GM19023 (cell line): ENCODE measurements around the gene RPS24.
"Not testable (repeated sequence)": the region's sequence is repeated elsewhere in the genome, so short reads cannot be mapped to it uniquely, and the experiment has no call there.

Experiments
- ATAC-seq: cut with Tn5 transposase; IDR thresholded peaks from one replicate; pipeline ENCODE4 v1.9.1; 2021; ENCODE audit warnings: mild to moderate bottlenecking, moderate library complexity; ENCODE audit not compliant: unreplicated experiment

RPS24 gene

GRCh38 chr10:78047314-78047891, 13.7 kb downstream of the RPS24 start:
- ATAC-seq = peak; percentile 43

DNA sequence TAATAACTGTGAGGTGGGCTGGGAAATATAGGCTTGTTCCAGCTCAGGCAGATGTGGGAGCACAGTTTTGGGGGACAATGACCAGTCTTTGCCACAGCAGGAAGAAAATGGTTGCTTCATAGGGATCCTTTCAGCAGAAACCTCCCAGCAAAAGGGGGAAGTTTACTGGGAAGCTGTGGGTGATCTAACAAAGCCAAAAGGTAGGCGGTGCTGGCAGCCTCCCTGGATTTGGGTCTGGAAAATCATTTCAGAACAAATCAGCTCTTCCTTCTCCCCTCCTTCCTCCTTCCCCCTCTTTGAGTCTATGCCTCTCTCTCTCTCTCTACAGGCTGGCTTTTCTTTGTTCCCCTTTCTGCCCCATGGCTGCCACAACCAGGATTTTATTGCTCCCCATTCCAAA, 16.2 kb downstream of the RPS24 start:
- no peak for ATAC-seq

- no peak for ATAC-seq
Measured at GRCh38 chr10:78053211-78053868, 19.7 kb downstream of the RPS24 start.

DNA sequence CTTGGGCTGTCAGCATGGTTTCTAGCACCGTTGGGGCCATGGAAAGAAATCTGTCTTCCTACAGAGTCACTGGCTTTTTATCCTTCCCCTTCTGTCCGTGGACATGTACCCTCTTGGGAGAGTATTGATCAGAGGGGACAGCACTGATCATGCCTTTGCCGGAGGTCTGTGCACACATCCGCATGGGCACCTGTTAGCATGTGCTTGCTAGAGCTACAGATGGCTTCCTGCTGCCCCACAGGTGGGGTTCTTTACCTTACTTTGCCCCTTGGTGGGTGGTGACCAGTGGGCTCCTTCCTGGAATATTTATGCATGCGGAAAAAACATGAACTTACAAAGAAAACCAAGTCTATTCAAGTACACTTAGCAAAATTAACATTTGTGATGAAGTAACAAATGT, 24.9 kb downstream of the RPS24 start:
- no peak for ATAC-seq

- ATAC-seq = no peak
Measured at GRCh38 chr10:78059906-78060702, 26.4 kb downstream of the RPS24 start.

- no peak for ATAC-seq
Measured at GRCh38 chr10:78062296-78062695, 28.6 kb downstream of the RPS24 start.

DNA sequence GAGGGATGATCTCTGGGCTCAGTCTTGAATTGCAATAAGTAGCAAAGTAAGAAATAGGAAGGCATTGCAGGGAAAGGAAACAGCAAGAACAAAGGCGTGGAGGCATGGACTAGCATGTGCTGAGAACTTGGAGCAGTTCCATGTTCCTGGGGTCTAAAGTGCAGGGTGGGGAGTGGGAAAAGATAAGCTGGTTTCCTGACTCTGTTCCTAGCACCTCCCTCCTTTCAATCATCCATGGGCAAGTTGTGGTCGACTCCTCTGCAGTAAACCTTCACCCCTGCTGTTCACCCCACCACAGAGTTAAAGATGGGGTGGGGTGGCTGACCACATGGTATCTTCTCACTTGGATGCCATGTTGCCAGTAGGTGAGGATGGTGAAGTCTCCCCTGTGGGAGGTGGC, 29.6 kb downstream of the RPS24 start:
- no peak for ATAC-seq

- ATAC-seq = not testable (repeated sequence)
Measured at GRCh38 chr10:78064919-78065318, 31.3 kb downstream of the RPS24 start.

DNA sequence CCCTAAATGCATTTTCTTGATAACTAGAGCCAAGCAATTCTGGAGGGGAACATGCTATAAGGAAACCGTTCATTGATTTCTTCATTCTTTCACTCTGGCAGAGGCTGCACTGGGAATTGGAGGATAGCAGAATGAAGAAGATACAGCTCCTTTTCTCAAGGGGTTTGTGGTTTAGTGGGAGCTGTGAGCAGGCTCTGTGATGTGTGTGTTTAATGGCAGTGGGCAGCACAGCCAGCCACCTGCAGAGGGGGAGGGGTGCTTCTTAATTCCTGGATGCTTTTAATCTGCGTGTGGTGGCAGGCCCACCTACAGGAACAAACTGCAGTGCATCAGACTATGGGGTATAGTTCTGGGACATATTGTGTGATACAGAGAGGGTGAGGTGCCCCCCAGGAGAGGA, 31.9 kb downstream of the RPS24 start:
- ATAC-seq = no peak

DNA sequence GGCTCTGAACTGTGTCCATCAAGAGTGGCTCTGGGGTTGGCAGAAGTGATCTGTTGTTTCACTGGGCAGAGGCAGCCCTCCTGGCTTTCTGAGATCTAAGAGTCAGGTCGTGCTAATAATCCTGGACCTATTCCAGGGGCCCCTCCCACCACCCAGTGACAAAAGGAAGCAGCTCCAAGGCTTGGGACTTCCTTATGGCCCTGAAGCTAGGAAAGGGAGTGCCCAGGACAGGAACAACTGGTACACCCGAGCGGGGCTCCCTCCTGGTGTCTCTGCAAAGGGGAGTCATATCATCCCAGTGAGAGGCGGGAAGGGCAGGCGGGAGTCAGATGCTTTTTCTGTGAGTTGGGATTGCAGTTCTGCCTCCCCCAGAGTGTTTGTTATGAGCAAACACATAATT, 32.3 kb downstream of the RPS24 start:
- no peak for ATAC-seq

- no peak for ATAC-seq
Measured at GRCh38 chr10:78066728-78067430, 33.2 kb downstream of the RPS24 start.

GRCh38 chr10:78069151-78069550, 35.5 kb downstream of the RPS24 start:
- ATAC-seq = no peak

- ATAC-seq = not testable (repeated sequence)
Measured at GRCh38 chr10:78070064-78070463, 36.4 kb downstream of the RPS24 start.

DNA sequence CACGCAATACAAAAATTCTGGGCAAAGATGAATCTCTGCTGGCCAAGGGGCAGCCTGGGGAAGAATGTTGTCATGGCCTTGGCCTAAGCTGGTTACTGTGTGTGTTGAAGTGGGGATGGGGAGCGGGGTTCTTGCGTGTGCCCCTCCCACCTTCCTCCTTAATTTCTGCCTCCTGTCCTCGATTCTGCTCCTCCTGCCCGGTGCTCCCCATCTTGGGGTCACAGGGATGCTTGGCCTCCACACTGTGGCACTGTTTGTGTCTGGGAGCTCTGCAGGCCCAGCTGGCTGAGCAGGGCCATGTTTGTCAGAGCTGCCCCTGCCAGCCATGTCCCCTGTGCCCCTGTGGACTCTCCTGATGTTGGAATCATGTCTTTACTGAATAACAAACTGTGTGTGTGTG, 37.1 kb downstream of the RPS24 start:
- no peak for ATAC-seq

DNA sequence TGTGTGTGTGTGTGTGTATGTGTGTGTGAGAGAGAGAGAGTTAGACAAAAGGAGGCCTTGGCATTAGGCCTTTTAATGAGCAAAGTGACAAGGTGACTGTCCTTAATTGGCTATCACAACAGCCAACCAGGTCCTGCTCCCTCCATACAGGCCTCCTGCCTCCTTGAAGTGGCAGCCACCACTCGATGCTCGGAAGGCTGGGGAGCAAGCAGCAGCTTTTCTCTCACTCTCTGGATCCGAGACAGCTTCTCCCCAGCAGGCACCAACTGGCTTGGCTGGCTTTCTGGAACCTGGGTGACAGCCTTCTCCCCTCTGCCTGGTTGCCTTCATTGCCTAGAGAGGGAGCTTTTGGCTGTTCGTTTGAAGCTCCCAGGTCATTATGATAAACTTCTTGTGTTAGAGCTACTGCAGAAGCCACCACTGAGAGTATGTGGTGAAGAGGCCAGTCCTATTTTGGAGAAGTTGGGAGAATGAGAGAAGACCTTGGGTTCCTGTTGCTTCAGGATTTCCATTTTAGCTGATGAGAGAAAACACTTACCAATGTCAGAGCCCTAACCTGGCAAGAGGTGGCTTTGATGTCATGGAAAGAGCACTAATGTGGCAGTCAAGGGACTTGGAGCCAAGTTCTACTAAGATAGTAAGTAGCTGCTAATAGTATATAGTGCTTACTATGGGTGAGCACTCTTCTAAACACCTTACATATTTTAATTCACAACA, 37.6 kb downstream of the RPS24 start:
- no peak for ATAC-seq

- ATAC-seq = no peak
Measured at GRCh38 chr10:78071857-78072179, 38.2 kb downstream of the RPS24 start.

DNA sequence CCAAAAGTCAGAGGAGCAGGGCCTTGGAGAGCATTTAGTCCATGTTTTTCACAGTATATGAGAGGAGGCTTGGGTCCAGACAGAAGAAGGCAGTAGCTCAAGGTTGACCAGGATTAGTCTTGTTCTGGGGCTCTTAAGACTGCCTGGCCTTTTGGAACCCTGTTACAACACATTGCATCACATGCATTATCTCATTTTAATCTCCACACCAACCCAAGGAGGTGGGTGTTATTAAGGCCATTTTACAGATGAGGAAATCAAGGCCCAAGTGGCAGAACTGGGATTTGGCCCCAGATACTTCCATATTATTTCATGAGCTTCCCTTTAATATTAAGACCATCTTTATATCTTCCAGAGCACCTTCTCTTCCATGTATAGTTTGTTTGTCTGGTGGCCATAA, 38.8 kb downstream of the RPS24 start:
- no peak for ATAC-seq

DNA sequence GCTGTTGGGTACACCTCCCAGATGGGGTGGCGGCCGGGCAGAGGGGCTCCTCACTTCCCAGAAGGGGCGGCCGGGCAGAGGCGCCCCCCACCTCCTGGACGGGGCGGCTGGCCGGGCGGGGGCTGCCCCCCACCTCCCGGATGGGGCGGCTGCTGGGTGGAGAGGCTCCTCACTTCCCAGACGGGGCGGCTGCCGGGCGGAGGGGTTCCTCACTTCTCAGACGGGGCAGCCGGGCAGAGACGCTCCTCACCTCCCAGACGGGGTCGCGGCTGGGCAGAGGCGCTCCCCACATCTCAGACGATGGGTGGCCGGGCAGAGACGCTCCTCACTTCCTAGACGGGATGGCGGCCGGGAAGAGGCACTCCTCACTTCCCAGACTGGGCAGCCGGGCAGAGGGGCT, 42.1 kb downstream of the RPS24 start:
- not testable (repeated sequence) for ATAC-seq

DNA sequence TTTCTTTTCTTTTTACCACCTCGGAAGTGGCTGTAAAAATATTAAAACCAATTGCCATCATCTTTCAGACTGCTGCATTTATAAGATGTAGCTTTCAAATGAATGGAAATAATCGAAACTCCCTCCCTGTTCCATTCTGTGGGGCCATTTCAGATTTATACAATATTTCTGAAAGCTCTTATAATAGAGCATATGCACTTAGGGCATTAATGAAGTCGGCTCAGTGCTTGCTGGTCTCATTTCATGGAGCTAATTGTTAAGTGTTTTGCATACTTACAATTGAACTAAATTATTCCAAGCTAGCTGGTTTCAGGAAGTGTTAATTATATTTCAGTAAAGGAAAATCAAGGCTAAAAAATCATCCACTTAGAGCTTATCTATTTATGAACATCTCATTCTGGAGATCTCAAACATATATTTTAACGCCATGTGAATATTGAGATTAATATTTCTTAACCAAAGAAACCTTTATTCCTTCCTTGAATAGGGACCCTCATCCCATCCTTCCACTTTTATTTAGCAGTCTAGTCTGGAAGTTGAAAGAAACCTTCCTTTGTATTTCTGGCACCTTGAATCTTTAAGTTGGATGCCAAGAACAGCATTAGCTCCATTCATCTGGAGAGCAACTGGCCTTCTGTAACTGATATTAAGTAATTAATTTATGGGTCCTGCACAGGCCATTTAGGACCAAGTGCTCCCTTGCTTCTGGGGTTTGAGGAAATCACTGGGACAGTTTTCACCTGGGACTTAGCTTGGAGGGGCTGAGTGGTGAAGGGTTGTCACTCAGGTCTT, 45.1 kb downstream of the RPS24 start:
- no peak for ATAC-seq

- no peak for ATAC-seq
Measured at GRCh38 chr10:78079411-78079810, 45.7 kb downstream of the RPS24 start.
